Measurements from ENCODE around the gene SPRY4. TPM values are rescaled to one million over a fixed set of nuclear protein-coding genes. Genes with fewer than 3 reads are reported as not detected.
"Not testable (repeated sequence)": the region's sequence is repeated elsewhere in the genome, so short reads cannot be mapped to it uniquely, and the experiment has no call there.

Gene SPRY4
- total and polyA plus RNA-seq, 4 donors, result 2.7 to 9.6 (median 4.9) TPM

- Histone ChIP-seq H3K4me1 (ENCODE audit: control insufficient read depth in 4 of 4, insufficient read depth in 4 of 4, low read length in 3 of 4) (no peaks in the 10 kb centered on the region), H3K27ac (ENCODE audit: low read depth in 1 of 2, low read length in 2 of 2) (no peak overlapping the region), H3K27me3 (ENCODE audit: control insufficient read depth in 4 of 4, insufficient read depth in 4 of 4, low read length in 3 of 4) (no peaks in the 10 kb centered on the region), H3K9ac (ENCODE audit: low read depth in 1 of 2, low read length in 2 of 2) (no peak overlapping the region), H3K9me3 (ENCODE audit: control insufficient read depth in 4 of 4, low read length in 3 of 4) (no peaks in the 10 kb centered on the region), H3K36me3 (ENCODE audit: control insufficient read depth in 4 of 4, insufficient read depth in 3 of 4, low read depth in 1 of 4, low read length in 3 of 4) (no peaks in the 10 kb centered on the region), H3K4me3 (ENCODE audit: low read depth in 1 of 3, low read length in 3 of 3) (no peak overlapping the region)
- no peak for DNase-seq (ENCODE audit: low spot score)
- 81% methylated on average over 6 of the region's 6 CpGs for WGBS
- TF ChIP-seq GABPA (IDR thresholded peaks at IDR 0.05 in 1 of 2, conservative IDR thresholded peaks at IDR 0.05 in 1 of 2) (no peak), SP1 (IDR thresholded peaks at IDR 0.05) (no peak), TAF1 (conservative IDR thresholded peaks at IDR 0.05) (no peak), JUND (IDR thresholded peaks at IDR 0.05) (no peak)
- TF ChIP-seq, protein P1, sequence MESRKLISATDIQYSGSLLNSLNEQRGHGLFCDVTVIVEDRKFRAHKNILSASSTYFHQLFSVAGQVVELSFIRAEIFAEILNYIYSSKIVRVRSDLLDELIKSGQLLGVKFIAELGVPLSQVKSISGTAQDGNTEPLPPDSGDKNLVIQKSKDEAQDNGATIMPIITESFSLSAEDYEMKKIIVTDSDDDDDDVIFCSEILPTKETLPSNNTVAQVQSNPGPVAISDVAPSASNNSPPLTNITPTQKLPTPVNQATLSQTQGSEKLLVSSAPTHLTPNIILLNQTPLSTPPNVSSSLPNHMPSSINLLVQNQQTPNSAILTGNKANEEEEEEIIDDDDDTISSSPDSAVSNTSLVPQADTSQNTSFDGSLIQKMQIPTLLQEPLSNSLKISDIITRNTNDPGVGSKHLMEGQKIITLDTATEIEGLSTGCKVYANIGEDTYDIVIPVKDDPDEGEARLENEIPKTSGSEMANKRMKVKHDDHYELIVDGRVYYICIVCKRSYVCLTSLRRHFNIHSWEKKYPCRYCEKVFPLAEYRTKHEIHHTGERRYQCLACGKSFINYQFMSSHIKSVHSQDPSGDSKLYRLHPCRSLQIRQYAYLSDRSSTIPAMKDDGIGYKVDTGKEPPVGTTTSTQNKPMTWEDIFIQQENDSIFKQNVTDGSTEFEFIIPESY (IDR thresholded peaks at IDR 0.05), result no peak
- TF ChIP-seq, protein P2, sequence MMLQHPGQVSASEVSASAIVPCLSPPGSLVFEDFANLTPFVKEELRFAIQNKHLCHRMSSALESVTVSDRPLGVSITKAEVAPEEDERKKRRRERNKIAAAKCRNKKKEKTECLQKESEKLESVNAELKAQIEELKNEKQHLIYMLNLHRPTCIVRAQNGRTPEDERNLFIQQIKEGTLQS (IDR thresholded peaks at IDR 0.05), result no peak
Measured at GRCh38 chr5:142276517-142276916, 48.3 kb downstream of the SPRY4 start.

DNA sequence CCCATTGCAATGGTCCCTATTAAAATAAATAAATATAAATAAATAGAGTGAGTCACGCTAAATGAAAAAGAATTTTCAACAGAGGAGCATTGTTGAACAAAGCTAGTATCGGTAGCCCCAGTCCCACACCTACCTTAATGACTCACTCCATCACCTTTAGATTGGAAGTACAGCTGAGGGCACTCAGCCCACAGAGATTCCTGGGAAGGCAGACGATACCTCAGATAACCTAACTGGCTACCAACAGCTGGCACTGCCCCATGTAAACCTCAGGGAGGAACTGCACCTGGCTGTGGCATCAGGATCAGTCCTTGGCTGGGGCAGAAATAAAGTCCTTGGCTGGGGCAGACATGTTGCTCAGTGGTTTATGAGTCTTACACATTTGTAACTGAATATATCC is 49.3 kb downstream of the SPRY4 start:
- H3K36me3 ChIP-seq (ENCODE audit: control insufficient read depth in 4 of 4, insufficient read depth in 3 of 4, low read depth in 1 of 4, low read length in 3 of 4), result no peaks in the 10 kb centered on the region
- no peaks in the 10 kb centered on the region for H3K4me1 ChIP-seq (ENCODE audit: control insufficient read depth in 4 of 4, insufficient read depth in 4 of 4, low read length in 3 of 4)
- no peak for TF ChIP-seq YY1 (IDR thresholded peaks at IDR 0.05)
- DNase-seq (ENCODE audit: low spot score), result no peak
- no peaks in the 10 kb centered on the region for H3K27me3 ChIP-seq (ENCODE audit: control insufficient read depth in 4 of 4, insufficient read depth in 4 of 4, low read length in 3 of 4)
- whole genome bisulfite sequencing, result 62% methylated on average over 3 of the region's 3 CpGs
- H3K9ac ChIP-seq (ENCODE audit: low read depth in 1 of 2, low read length in 2 of 2), result no peak overlapping the region
- H3K27ac ChIP-seq (ENCODE audit: low read depth in 1 of 2, low read length in 2 of 2), result no peak overlapping the region
- H3K4me3 ChIP-seq (ENCODE audit: low read depth in 1 of 3, low read length in 3 of 3), result no peak overlapping the region
- H3K9me3 ChIP-seq (ENCODE audit: control insufficient read depth in 4 of 4, low read length in 3 of 4), result no peaks in the 10 kb centered on the region

DNA sequence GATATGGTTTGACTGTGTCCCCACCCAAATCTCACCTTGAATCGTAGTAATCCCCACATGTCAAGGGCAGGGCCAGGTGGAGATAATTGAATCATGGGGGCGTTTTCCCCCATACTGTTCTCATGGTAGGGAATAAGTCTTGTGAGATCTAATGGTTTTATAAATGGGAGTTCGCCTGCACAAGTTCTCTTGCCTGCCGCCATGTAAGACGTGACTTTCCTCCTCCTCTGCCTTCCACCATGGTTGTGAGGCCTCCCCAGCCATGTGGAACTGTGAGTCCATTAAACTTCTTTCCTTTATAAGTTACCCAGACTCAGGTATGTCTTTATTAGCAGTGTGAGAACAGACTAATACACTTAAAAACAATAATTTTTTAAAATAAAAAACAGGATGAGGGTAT is 52.2 kb downstream of the SPRY4 start:
- not testable (repeated sequence) for DNase-seq (ENCODE audit: low spot score); H3K9me3 ChIP-seq (ENCODE audit: control insufficient read depth in 4 of 4, low read length in 3 of 4); H3K27ac ChIP-seq (ENCODE audit: low read depth in 1 of 2, low read length in 2 of 2); H3K27me3 ChIP-seq (ENCODE audit: control insufficient read depth in 4 of 4, insufficient read depth in 4 of 4, low read length in 3 of 4); H3K9ac ChIP-seq (ENCODE audit: low read depth in 1 of 2, low read length in 2 of 2); H3K36me3 ChIP-seq (ENCODE audit: control insufficient read depth in 4 of 4, insufficient read depth in 3 of 4, low read depth in 1 of 4, low read length in 3 of 4); H3K4me1 ChIP-seq (ENCODE audit: control insufficient read depth in 4 of 4, insufficient read depth in 4 of 4, low read length in 3 of 4); H3K4me3 ChIP-seq (ENCODE audit: low read depth in 1 of 3, low read length in 3 of 3)
- 91% methylated on average over 5 of the region's 5 CpGs for whole genome bisulfite sequencing

GRCh38 chr5:142264084-142264483 is 60.7 kb downstream of the SPRY4 start:
- H3K36me3 ChIP-seq (ENCODE audit: control insufficient read depth in 4 of 4, insufficient read depth in 3 of 4, low read depth in 1 of 4, low read length in 3 of 4); H3K4me3 ChIP-seq (ENCODE audit: low read depth in 1 of 3, low read length in 3 of 3); H3K4me1 ChIP-seq (ENCODE audit: control insufficient read depth in 4 of 4, insufficient read depth in 4 of 4, low read length in 3 of 4); H3K27ac ChIP-seq (ENCODE audit: low read depth in 1 of 2, low read length in 2 of 2); H3K9me3 ChIP-seq (ENCODE audit: control insufficient read depth in 4 of 4, low read length in 3 of 4); DNase-seq (ENCODE audit: low spot score); H3K9ac ChIP-seq (ENCODE audit: low read depth in 1 of 2, low read length in 2 of 2); H3K27me3 ChIP-seq (ENCODE audit: control insufficient read depth in 4 of 4, insufficient read depth in 4 of 4, low read length in 3 of 4): not testable (repeated sequence)
- WGBS, result 95% methylated on average over 4 of the region's 4 CpGs

DNA sequence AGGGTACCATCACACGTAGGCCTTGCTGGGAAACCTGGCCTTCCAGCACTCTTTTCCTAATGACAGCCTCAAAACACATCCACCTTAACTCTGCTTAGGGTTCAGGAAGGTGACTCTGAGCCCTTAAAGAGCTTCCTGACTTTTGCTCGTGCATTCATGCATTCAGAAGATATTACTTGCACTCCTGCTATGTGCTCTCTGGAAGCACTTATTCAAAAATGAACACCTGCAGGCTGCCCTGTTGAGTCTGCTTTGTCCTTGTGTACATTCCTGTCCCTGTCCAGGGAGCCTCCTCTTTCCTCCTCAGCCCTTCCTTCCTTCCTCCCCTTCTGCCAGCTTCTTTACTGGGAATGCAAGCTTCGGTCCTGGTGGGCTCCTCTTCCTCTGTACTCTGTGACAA is 61.5 kb downstream of the SPRY4 start:
- Histone ChIP-seq H3K4me1 (ENCODE audit: control insufficient read depth in 4 of 4, insufficient read depth in 4 of 4, low read length in 3 of 4) (no peaks in the 10 kb centered on the region), H3K27ac (ENCODE audit: low read depth in 1 of 2, low read length in 2 of 2) (no peak overlapping the region), H3K4me3 (ENCODE audit: low read depth in 1 of 3, low read length in 3 of 3) (no peak overlapping the region), H3K9me3 (ENCODE audit: control insufficient read depth in 4 of 4, low read length in 3 of 4) (no peaks in the 10 kb centered on the region), H3K27me3 (ENCODE audit: control insufficient read depth in 4 of 4, insufficient read depth in 4 of 4, low read length in 3 of 4) (no peaks in the 10 kb centered on the region), H3K36me3 (ENCODE audit: control insufficient read depth in 4 of 4, insufficient read depth in 3 of 4, low read depth in 1 of 4, low read length in 3 of 4) (no peaks in the 10 kb centered on the region), H3K9ac (ENCODE audit: low read depth in 1 of 2, low read length in 2 of 2) (no peak overlapping the region)
- DNase-seq (ENCODE audit: low spot score), result no peak
- WGBS, result 76% methylated on average over 3 of the region's 3 CpGs
- TF ChIP-seq HNF4A (conservative IDR thresholded peaks at IDR 0.05) (no peak), GABPA (IDR thresholded peaks at IDR 0.05 in 1 of 2, conservative IDR thresholded peaks at IDR 0.05 in 1 of 2) (no peak), RAD21 (IDR thresholded peaks at IDR 0.05) (no peak), RXRA (IDR thresholded peaks at IDR 0.05) (no peak), HNF4G (IDR thresholded peaks at IDR 0.05) (no peak)

Measured in liver (tissue), 9 donors.